Heart left ventricle (tissue), 13 donors: ENCODE results near the gene KIF26B.

Experiments used
- CTCF ChIP-seq, 12 donors: fragments of 200-600 bp; sonication (generic) in 4 of 12; IDR thresholded peaks; one replicate each; pipeline versions ENCODE4 v1.5.0 to v1.8.0; 2018 to 2022; ENCODE audit warnings: antibody characterized with exemption in 12 of 12, mild to moderate bottlenecking in 5 of 12
- POLR2A ChIP-seq, 2 donors: fragments of 450-650 bp; IDR thresholded peaks; one replicate each; pipeline ENCODE4 v1.6.1; 2017; ENCODE audit warnings: antibody characterized with exemption in 2 of 2, mild to moderate bottlenecking in 2 of 2, moderate library complexity in 2 of 2
- donor health status: ischemic (EF 13 %, LVEDD 7.1; RV severe dilation, severe dysfunction).
- donor health status: DM: no; HTN: yes; CAD: no.
- donor health status: DM: no; HTN: no; CAD: no.
- donor health status: ischemic (EF 25% LVEDD 6.9; RV normal size, moderate dysfunction).
- donor health status: ischemic (EF 25% LVEDD 5.7; RV mildly dilated, moderate dysfunction).
- donor health status: ischemic (EF 35%, LVEDD 5.7; RV mildly dilated, moderate dysfunction).
- donor health status: nonischemic (EF 11% LVEDD 7.7; RV severe dilation, severe dysfunction).
- donor health status: DM: yes; HTN: yes; CAD: no.
- donor health status: PGD.
- donor health status: ischemic (EF 29% LVEDD 5.4; RV normal size, mild dysfunction).
- donor health status: nonischemic (EF 23%, LVEDD 6.1; RV moderate dilation, normal function).

GRCh38 chr1:245181158-245181517 lies 26.4 kb downstream of the KIF26B start:
- TF ChIP-seq CTCF (IDR thresholded peaks at IDR 0.05) (no peak), POLR2A (IDR thresholded peaks at IDR 0.05) (no peak)
